GM18868 (cell line): ENCODE results near the gene PAQR8.
A peak's percentile ranks its signal among the peaks of the same experiment; 100 is the strongest.

Experiments
- ATAC-seq: cut with Tn5 transposase; IDR thresholded peaks from one replicate; pipeline ENCODE4 v1.9.1; 2021; ENCODE audit warnings: mild to moderate bottlenecking, moderate library complexity; ENCODE audit not compliant: unreplicated experiment

The PAQR8 gene

GRCh38 chr6:52361945-52362442, at the start of gene PAQR8:
TSS of gene PAQR8 (plus strand) at chr6:52362151. CDS start at chr6:52403214, 41,063 bp downstream.
- peak; percentile 79 for ATAC-seq

GRCh38 chr6:52312461-52312860, 49.5 kb upstream of the PAQR8 start:
- ATAC-seq = no peak

- ATAC-seq = no peak
Measured at GRCh38 chr6:52314752-52315151, 47.2 kb upstream of the PAQR8 start.

DNA sequence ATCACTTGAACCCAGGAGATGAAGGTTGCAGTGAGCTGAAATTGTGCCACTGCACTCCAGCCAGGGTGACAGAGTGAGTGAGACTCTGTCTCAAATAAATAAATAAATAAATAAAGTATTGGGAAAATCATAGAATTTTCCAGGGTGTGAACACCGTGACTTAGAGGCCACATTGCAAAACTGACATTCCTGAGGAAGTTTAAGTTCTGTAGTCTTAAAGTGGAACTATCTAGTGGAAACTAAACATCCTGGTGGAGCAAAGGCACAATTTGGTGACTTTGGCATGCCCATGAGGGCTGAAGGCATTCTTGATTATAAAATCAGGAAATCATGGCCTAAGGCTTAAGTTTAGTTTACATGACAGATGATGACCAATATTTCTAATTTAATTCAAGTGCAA, 44.7 kb upstream of the PAQR8 start:
- ATAC-seq = no peak

DNA sequence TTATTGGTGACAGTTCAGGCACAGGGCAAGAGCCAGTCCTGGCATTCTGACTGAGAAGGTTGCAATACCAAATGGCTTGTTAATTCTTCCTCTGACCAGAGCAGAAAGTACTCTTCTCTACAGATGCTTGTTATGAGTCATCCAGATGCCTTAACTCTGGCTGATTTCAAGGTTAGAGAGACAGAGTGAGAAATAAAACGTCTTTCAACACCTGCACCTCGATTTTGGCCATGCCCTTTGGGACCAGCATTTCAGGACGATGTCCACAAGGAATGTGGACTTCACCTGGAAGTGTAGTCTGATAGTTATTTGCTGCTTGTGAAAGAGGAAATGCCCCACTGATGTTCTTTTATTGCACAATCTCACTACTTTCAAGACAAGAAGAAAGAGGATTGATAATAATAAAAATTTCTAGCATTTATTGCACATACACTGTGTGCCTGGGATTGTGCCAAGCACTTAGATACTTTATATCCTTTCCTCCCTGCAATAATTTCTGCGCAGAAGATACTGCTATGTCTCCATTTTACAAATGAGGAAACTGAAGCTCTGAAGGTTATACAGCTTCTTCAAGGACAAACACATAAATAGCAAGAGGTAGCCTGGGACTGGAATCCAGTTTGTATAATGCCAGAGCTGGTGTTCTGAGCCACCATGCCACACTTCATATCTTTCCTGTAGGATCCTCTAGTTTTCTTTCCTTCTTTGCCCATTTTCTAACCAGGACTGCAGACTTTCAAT, 43.9 kb upstream of the PAQR8 start:
- ATAC-seq = peak; percentile 99

- no peak for ATAC-seq
Measured at GRCh38 chr6:52324189-52324588, 37.8 kb upstream of the PAQR8 start.

DNA sequence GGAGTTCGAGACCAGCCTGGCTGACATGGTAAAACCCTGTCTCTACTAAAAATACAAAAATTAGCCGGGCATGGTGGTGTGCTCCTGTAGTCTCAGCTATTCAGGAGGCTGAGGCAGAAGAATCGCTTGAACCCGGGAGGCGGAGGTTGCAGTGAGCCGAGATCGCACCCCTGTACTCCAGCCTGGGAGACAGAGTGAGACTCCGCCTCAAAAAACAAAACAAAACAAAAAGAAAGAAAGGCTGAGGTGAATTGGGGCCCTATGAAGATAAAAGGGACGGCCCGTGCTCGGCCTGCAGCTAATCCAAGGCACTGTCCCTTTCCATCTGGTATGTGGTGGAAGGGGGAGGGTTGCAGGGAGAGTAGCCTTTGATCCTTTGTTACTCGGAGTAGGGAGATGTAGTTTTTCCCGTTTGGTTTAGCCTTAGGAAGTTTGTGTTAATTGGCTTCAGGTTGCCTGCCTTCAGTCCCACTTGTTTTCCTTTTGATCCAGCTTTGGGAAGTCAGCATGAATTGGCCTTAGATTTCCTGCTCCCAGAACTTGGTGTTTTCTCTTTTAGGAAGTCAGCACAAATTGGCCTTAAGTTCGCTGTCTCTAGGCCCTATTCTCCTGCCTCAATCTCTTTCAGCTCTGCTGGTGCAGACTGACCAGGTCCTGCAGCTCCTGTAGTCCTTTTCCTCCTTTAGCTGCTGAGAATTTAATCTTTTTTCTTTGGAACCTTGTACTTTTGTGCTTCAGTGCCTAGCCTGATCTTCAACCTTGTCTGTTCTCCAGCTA, 36.1 kb upstream of the PAQR8 start:
- ATAC-seq = no peak

GRCh38 chr6:52326540-52327364, 35.2 kb upstream of the PAQR8 start:
- no peak for ATAC-seq

- ATAC-seq = no peak
Measured at GRCh38 chr6:52328303-52328662, 33.7 kb upstream of the PAQR8 start.

- ATAC-seq = no peak
Measured at GRCh38 chr6:52328729-52329128, 33.2 kb upstream of the PAQR8 start.

DNA sequence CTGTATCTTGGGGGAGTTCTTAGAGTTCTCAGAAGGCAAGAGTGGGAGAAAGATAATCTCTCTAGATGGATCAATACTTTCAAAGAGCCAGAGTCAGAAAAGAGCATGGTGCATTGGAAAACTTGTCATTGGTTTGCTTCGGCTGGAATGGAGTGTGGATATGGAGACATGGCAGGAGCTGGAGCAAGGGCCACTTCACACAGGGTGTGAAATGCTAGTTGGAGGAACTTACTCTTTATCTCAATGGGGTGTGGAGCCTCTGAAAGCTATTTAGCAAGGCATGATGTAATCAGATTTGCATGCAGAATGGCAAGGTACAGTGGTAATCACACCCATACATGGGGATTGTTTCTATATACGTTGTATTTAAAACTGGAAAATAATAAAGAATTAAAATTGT, 31.5 kb upstream of the PAQR8 start:
- peak; percentile 55 for ATAC-seq

DNA sequence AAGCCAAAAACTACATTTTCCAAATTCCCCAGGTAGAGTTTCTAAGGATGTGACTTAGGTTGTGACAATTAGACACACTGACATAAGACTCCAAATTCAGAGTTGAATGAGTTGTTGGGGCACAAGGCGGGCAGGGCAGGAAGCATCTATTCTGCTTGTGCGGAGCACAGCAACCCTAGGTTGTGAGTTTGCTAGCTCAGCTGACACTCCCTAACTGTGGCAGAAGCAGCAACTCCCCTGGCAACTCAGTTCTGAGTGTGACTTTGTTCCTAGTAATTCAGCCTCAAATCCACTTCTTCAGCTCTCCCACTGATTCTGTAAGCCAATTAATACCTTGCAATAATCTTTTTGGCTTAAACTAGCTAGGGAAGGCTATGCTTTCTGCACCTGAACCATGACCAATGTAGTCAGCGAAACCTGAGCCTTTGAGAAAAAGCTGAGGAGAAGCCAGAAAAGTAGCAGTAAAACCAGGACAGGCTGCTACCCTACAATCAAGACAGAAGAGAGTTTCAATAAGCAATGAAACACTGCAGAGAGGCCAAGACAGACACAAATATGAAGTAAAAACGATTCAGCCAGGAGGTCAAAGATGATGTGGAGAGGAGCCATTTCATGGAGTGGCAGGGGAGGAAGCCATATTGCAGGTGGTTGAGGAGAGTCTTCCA, 30.0 kb upstream of the PAQR8 start:
- no peak for ATAC-seq

DNA sequence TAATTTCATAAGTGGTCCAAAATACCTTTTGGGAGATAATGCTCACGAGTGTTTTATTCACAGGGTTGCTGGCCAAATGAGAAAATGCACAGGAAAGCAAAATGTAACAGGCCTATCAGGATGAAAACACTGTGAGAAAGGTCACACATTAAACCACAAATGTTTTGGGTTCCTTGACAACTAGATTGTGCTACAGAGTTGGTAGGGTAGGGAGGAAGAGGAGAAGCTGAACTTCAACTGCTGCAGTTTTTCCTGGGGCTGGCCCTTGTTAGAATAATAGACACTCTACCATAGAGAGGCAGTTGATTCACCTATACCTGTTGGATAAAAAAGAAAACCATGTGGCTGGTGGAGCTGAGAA, 28.1 kb upstream of the PAQR8 start:
- no peak for ATAC-seq

DNA sequence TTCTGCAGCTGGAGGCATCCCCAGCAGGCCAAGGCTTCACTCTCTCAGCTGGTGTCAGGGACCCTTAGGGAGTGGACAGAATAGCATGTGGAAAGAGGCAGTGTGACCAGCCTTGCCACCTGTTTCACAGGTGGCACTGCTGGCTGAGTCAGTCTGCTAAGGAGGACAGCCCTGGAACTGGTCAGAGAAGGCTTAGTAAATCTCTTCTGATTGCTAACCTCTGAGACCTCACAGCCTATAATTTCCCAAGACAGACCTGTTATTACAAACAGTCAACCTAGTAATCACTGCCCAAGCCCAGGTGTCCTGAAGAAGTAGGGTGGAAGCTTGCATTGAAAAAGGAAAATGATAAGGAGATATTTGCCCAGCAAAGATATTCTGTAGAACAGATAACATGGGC, 26.4 kb upstream of the PAQR8 start:
- no peak for ATAC-seq

GRCh38 chr6:52336919-52337561, 24.9 kb upstream of the PAQR8 start:
- peak; percentile 21 for ATAC-seq

DNA sequence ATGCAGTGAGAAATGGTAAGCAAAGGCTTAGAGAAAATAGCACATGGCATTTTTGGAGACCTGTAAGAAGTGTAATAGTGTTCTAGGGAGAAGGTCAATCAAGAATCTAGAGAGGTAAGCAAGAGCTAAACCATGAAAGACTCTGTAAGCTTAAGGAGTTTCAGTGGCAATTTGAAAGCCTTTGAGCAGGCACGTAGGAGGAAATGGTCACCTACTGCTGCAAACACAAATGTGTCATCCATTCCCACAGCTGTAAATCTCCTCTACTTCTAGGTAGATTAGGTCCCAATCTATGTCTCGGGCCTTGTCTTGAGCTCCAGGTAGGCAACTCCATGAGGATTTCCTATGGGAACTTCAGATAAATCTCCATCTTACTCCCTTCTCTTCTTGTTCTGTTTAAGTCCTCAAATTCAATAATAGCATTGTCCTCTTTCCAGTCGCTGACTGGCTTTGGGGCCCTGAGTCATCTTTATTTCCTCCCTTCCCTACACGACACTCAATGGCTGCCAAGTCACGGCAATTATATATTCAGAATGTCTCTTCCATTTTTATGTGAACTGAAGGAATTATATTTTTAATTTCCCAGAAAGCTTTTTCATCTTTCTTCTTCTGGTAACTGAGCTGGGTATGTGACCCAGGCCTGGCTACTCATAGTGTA, 24.2 kb upstream of the PAQR8 start:
- ATAC-seq = peak; percentile 81

- no peak for ATAC-seq
Measured at GRCh38 chr6:52340603-52340880, 21.4 kb upstream of the PAQR8 start.

DNA sequence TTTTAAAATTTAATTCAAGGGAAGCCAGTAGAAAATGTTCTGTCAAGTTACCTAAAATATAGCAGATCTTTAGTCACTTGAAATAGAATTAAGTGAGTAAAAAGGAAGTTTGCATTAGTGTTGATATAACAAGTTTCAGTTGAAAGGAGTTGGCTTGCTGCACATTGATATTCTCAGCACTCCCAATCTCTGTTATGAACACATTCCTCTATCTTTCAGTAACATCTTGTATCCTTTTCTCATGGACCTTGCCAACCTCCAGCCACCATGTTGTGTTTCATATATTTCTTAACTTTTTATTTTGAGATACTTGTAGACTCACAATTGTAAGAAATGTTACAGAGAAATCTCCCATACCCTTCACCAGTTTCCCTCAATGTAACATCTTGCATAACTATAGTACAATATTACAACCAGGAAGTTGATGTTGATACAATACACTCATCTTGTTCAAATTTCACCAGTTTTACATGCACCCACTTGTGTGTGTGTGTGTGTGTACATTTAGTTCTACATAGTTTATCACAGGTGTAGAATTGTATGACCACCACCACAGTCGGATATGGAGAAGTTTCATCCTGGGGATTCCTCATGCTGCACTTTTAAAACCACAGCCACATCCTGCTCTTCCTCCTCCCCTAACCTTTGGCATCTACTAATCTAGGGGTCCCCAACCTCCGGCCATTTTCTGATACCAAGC, 20.2 kb upstream of the PAQR8 start:
- no peak for ATAC-seq

DNA sequence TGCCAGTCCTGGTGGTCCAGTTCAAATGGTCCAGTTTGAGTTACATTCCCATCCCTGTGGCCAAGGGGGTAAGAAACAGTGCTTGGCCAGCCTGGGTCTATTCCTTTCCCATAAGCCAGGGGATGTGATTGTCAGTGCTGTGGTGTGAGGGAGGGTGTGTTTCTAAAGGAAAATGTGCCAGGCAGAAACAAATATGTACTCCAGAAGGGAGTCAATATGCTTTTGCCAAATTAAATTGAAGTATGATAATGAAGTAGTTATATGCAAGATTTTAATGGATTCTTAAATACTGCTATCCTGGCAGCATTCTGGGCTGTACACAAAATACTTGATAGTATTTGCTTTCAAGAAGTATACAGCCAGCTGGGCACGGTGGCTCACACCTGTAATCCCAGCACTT, 16.6 kb upstream of the PAQR8 start:
- ATAC-seq = no peak

DNA sequence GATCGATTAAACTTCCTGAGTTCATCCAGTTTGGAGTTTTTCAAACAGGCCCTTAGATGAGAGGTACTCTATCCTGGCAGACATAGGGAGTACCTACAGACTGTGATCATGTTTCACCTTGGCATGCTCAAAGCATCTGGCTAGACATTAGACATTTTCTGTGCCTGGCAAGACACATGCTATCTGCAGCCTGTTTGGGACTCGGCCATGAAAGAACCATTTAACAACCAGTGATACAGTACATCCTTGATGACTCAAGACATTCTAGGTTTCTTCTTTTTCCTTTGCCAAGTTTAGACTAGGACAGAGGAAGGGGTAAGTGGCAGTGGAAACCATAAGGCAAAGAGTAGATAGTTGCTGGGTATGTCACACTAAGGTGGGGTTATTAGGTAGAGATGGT, 15.4 kb upstream of the PAQR8 start:
- ATAC-seq = no peak
